Activated naive CD8-positive, alpha-beta T cell treated with anti-CD3 and anti-CD28 coated beads, Interleukin-2, amount 50 U/mL, for 24 hours (primary cell): ENCODE data around the gene KRTAP10-8.
"Not testable (repeated sequence)": the region's sequence is repeated elsewhere in the genome, so short reads cannot be mapped to it uniquely, and the experiment has no call there.

ENCODE experiments used
- ATAC-seq: fragments of 150-1000 bp; cut with Tn5 transposase; one replicate; pipeline ENCODE4 v1.10.0; 2021
- DNase-seq: peaks from one replicate; pipeline ENCODE4 v3.0.0; 2021
- H3K27ac Mint-ChIP-seq: one replicate; pipeline ENCODE4 v1.8.0; 2021; ENCODE audit warnings: mild to moderate bottlenecking, mixed read lengths
- H3K27me3 Mint-ChIP-seq: one replicate; pipeline ENCODE4 v1.8.0; 2021; ENCODE audit warnings: mixed read lengths
- H3K36me3 Mint-ChIP-seq: one replicate; pipeline ENCODE4 v1.8.0; 2021; ENCODE audit warnings: low read depth, mixed read lengths
- H3K4me1 Mint-ChIP-seq: one replicate; pipeline ENCODE4 v1.8.0; 2021; ENCODE audit warnings: mixed read lengths
- H3K4me3 Mint-ChIP-seq: one replicate; pipeline ENCODE4 v1.8.0; 2021; ENCODE audit warnings: mild to moderate bottlenecking, moderate library complexity, mixed read lengths
- H3K9me3 Mint-ChIP-seq: one replicate; pipeline ENCODE4 v1.8.0; 2021; ENCODE audit warnings: mixed read lengths

KRTAP10-8 gene

DNA sequence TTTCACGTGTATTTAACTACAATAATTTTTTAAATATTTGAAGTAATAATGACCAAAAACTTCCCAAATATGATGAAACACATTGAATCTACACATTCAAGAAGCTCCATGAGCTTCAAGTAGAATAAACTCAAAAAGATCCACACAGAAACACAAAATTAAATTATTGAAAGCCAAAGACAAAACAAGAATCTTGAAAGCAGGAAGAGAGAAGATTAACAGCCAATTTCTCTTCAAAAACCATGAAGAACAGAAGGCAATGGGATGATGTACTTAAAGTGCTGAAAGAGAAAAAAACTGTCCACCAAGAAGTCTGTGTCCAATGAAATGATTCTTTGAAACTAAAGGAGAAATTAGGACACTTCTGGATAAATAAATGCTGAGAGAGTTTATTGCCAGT, 20.2 kb downstream of the KRTAP10-8 start:
- Mint-ChIP-seq H3K27ac (no peak overlapping the region), H3K4me1 (peaks cover 18% of the 10 kb centered on the region), H3K27me3 (no peaks in the 10 kb centered on the region), H3K36me3 (peaks cover 12% of the 10 kb centered on the region), H3K4me3 (no peak overlapping the region), H3K9me3 (peaks cover 43% of the 10 kb centered on the region)
- ATAC-seq, result no peak
- DNase-seq, result no peak

- peaks cover 31% of the 10 kb centered on the region for H3K9me3 Mint-ChIP-seq
- H3K4me1 Mint-ChIP-seq, result no peaks in the 10 kb centered on the region
- ATAC-seq (no peak), DNase-seq (no peak)
- no peak overlapping the region for H3K27ac Mint-ChIP-seq
- peaks cover 5% of the 10 kb centered on the region for H3K36me3 Mint-ChIP-seq
- no peak overlapping the region for H3K4me3 Mint-ChIP-seq
- no peaks in the 10 kb centered on the region for H3K27me3 Mint-ChIP-seq
Measured at GRCh38 chr21:44636209-44637017, 24.5 kb downstream of the KRTAP10-8 start.

- no peak within 1 kb of the TSS for H3K27ac Mint-ChIP-seq
- no peaks in the 10 kb centered on the region for H3K27me3 Mint-ChIP-seq
- no peak for ATAC-seq
- no peaks in the 10 kb centered on the region for H3K4me1 Mint-ChIP-seq
- peaks cover 28% of the 10 kb centered on the region for H3K9me3 Mint-ChIP-seq
- no peak for DNase-seq
- H3K4me3 Mint-ChIP-seq, result no peak within 1 kb of the TSS
- no peaks in the 10 kb centered on the region for H3K36me3 Mint-ChIP-seq
Measured at GRCh38 chr21:44637018-44637850, 25.4 kb downstream of the KRTAP10-8 start, which contains the start of gene KRTAP10-10. Gene KRTAP10-10, plus strand, starts transcription at chr21:44637356. Its CDS starts 62 bp downstream, at chr21:44637418.

- DNase-seq, H3K27me3 Mint-ChIP-seq, H3K4me3 Mint-ChIP-seq, H3K36me3 Mint-ChIP-seq, H3K27ac Mint-ChIP-seq, ATAC-seq, H3K4me1 Mint-ChIP-seq: not testable (repeated sequence)
- peaks cover 29% of the 10 kb centered on the region for H3K9me3 Mint-ChIP-seq
Measured at GRCh38 chr21:44637851-44638348, 26.0 kb downstream of the KRTAP10-8 start.

GRCh38 chr21:44638506-44639330, 26.8 kb downstream of the KRTAP10-8 start:
- H3K27ac Mint-ChIP-seq, ATAC-seq, H3K4me3 Mint-ChIP-seq, H3K4me1 Mint-ChIP-seq, DNase-seq, H3K36me3 Mint-ChIP-seq, H3K27me3 Mint-ChIP-seq: not testable (repeated sequence)
- H3K9me3 Mint-ChIP-seq, result peaks cover 30% of the 10 kb centered on the region

DNA sequence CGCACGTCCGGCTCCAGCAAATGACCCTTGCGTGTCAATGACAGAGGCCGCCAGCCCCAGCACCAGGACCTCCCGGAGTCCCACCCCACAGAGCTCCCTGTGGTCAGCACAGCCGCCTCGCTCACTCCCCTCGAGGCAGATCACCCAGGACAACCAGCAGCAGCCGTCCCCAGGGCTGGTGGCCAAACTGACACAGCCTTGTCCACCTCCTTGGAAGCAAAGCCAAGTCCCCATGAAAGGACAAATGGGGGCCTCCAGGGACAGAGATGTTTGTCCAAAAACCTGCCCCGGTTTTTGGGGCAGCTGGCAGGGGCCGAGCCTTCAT, 27.4 kb downstream of the KRTAP10-8 start:
- Mint-ChIP-seq H3K36me3 (peaks cover 10% of the 10 kb centered on the region), H3K27me3 (no peaks in the 10 kb centered on the region), H3K9me3 (peaks cover 34% of the 10 kb centered on the region), H3K4me3 (no peak overlapping the region), H3K4me1 (no peaks in the 10 kb centered on the region), H3K27ac (no peak overlapping the region)
- DNase-seq (no peak), ATAC-seq (no peak)

DNA sequence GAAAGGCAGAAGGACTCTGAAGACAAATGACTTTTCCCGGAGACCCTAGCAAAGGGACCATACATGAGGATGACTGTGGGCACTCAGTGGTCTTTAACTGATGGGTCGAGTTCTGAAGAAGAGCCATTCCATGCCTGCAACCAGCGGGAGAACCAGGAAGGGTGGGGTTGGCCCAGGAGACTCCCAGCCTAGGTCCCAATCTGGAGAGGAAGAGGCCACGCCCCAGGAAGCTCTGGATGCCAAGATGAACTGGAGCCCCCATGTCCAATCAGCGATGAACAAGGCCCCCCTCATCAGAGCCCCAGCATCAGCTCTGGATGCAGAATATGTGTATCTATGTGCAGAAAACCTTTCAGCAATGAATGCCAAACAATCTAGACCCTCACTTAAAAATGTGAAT, 28.9 kb downstream of the KRTAP10-8 start:
- H3K4me1 Mint-ChIP-seq, result no peaks in the 10 kb centered on the region
- ATAC-seq (no peak), DNase-seq (no peak)
- peaks cover 17% of the 10 kb centered on the region for H3K36me3 Mint-ChIP-seq
- H3K27ac Mint-ChIP-seq, result no peak overlapping the region
- no peak overlapping the region for H3K4me3 Mint-ChIP-seq
- H3K9me3 Mint-ChIP-seq, result peaks cover 38% of the 10 kb centered on the region
- H3K27me3 Mint-ChIP-seq, result no peaks in the 10 kb centered on the region

GRCh38 chr21:44643741-44644310, 31.9 kb downstream of the KRTAP10-8 start:
- Mint-ChIP-seq H3K4me1 (no peaks in the 10 kb centered on the region), H3K9me3 (peaks cover 38% of the 10 kb centered on the region), H3K4me3 (no peak overlapping the region), H3K36me3 (peaks cover 17% of the 10 kb centered on the region), H3K27ac (no peak overlapping the region), H3K27me3 (no peaks in the 10 kb centered on the region)
- no peak for ATAC-seq
- no peak for DNase-seq

DNA sequence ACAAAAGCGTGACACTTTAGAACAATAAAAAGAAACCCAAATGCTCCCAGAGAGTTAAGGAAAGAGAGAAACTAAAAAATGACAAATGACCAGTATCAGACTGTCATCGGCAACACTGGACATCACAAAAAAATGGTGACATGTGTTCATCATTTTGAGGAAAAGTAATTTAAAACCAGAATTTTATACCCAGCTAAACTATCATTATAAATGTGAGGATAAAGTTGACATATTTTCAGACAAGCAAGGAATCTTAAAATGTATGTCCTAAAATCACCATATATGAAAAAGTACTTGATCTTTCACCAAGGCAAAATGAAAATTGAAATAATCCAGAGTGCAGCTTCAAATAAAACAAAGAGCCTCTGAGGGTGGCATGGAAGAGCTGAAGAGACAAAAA, 33.0 kb downstream of the KRTAP10-8 start:
- no peaks in the 10 kb centered on the region for H3K27me3 Mint-ChIP-seq
- H3K9me3 Mint-ChIP-seq, result peaks cover 38% of the 10 kb centered on the region
- no peak for DNase-seq
- H3K27ac Mint-ChIP-seq, result no peak overlapping the region
- no peak for ATAC-seq
- no peak overlapping the region for H3K4me3 Mint-ChIP-seq
- H3K4me1 Mint-ChIP-seq, result no peaks in the 10 kb centered on the region
- peaks cover 17% of the 10 kb centered on the region for H3K36me3 Mint-ChIP-seq

DNA sequence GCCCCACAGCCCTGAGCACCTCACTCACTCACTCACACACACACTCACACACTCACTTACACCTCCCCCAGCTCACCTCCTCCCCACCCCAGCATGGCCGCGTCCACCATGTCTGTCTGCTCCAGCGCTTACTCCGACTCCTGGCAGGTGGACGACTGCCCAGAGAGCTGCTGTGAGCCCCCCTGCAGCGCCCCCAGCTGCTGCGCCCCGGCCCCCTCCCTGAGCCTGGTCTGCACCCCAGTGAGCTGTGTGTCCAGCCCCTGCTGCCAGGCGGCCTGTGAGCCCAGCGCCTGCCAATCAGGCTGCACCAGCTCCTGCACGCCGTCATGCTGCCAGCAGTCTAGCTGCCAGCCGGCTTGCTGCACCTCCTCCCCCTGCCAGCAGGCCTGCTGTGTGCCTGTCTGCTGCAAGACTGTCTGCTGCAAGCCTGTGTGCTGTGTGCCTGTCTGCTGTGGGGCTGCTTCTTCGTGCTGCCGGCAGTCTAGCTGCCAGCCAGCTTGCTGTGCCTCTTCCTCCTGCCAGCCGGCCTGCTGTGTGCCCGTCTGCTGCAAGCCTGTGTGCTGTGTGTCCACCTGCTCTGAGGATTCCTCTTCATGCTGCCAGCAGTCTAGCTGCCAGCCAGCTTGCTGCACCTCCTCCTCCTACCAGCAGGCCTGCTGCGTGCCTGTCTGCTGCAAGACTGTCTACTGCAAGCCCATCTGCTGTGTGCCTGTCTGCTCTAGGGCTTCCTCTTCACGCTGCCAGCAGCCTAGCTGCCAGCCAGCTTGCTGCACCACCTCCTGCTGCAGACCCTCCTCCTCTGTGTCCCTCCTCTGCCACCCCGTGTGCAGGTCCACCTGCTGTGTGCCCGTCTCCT, 34.7 kb downstream of the KRTAP10-8 start, which contains the start of gene KRTAP10-11:
KRTAP10-11 (plus strand) TSS at position 49 of the 856 bp plus-strand sequence; CDS start at position 94, 45 bp downstream.
- Mint-ChIP-seq H3K9me3 (peaks cover 30% of the 10 kb centered on the region), H3K36me3 (peaks cover 17% of the 10 kb centered on the region)
- H3K27me3 Mint-ChIP-seq, H3K4me1 Mint-ChIP-seq, H3K4me3 Mint-ChIP-seq, H3K27ac Mint-ChIP-seq, DNase-seq, ATAC-seq: not testable (repeated sequence)

GRCh38 chr21:44647222-44647552, 35.3 kb downstream of the KRTAP10-8 start:
- ATAC-seq, result no peak
- Mint-ChIP-seq H3K4me3 (no peak overlapping the region), H3K27me3 (no peaks in the 10 kb centered on the region), H3K36me3 (peaks cover 17% of the 10 kb centered on the region), H3K27ac (no peak overlapping the region), H3K4me1 (no peaks in the 10 kb centered on the region), H3K9me3 (peaks cover 27% of the 10 kb centered on the region)
- no peak for DNase-seq

DNA sequence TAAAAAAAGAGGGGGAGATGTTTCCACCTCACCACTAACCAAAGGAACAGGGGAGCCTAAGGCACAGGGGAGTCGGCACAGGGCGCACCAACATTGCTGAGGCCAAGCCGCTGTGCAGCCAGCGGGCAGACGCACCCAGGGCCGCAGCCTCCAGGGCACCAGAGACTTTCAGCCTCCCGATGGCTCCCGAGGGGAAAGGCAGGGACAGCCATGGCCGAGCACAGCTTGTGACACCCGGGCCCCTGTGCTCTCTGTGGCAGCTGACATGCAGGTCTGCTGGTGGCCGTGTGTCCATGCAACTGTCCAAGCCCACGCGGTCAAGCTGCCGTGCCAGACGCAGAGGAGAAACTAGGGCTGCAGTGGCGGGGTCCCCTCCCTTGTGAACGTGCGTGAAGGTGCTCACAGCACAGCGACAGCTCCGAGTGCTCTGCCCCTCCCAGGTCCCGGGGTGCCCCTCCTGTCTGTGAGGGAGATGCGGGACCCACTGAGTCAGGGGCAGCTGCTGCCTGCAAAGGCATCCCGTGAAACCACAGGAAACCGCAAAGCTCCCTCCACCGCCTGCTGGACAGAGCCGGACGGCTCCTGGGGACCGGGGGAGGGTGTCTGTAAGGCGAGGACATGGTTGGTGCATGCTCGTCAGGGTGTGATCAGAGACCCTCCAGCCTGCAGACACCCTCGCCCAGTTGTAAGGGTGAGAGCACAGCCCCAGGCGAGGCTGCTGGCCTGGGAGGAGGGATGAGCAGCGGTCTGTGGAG, 36.9 kb downstream of the KRTAP10-8 start:
- Mint-ChIP-seq H3K4me1 (peaks cover 3% of the 10 kb centered on the region), H3K27me3 (no peaks in the 10 kb centered on the region), H3K4me3 (no peak overlapping the region), H3K27ac (no peak overlapping the region), H3K36me3 (peaks cover 12% of the 10 kb centered on the region), H3K9me3 (peaks cover 15% of the 10 kb centered on the region)
- DNase-seq (no peak), ATAC-seq (no peak)
